Esophagus muscularis mucosa (tissue), 4 donors: ENCODE measurements around the gene CAMK1D. TPM values are rescaled to one million over a fixed set of nuclear protein-coding genes. Genes with fewer than 3 reads are reported as not detected.

Experiments
- DNase-seq: peaks from one replicate; pipeline ENCODE4 v3.0.0-alpha.2; 2017; ENCODE audit errors: extremely low spot score
- H3K27ac ChIP-seq, 4 donors: fragments of 200-600 bp; sonication (generic); replicated peaks in 1 of 4; 1 replicate in 3 of 4; 2 replicates in 1 of 4; pipeline ENCODE4 v1.5.1; 2016 to 2019; ENCODE audit warnings: mild to moderate bottlenecking in 1 of 4
- H3K27me3 ChIP-seq, 4 donors: fragments of 200-600 bp; sonication (generic); one replicate each; pipeline versions ENCODE4 v1.5.1 to v1.6.0; 2016 to 2019
- H3K36me3 ChIP-seq, 4 donors: fragments of 200-600 bp; sonication (generic); one replicate each; pipeline ENCODE4 v1.5.1; 2016 to 2019
- H3K4me1 ChIP-seq, 4 donors: fragments of 200-600 bp; sonication (generic); one replicate each; pipeline ENCODE4 v1.5.1; 2016 to 2019
- H3K4me3 ChIP-seq, 4 donors: fragments of 200-600 bp; sonication (generic); 1 replicate in 2 of 4; 2 replicates in 2 of 4; pipeline ENCODE4 v1.5.1; 2016 to 2019; ENCODE audit warnings: mild to moderate bottlenecking in 4 of 4, moderate library complexity in 1 of 4
- H3K9me3 ChIP-seq, 4 donors: fragments of 200-600 bp; sonication (generic); 1 replicate in 3 of 4; 2 replicates in 1 of 4; pipeline ENCODE4 v1.5.1; 2016 to 2019
- CTCF ChIP-seq, 3 experiments: fragments of 200-600 bp in 2 of 3; fragments of 450-650 bp in 1 of 3; sonication (generic) in 2 of 3; IDR thresholded peaks; one replicate each; pipeline ENCODE4 v1.5.1; 2017 to 2019; ENCODE audit warnings: antibody characterized with exemption in 3 of 3, mild to moderate bottlenecking in 2 of 3, moderate library complexity in 1 of 3
- EP300 ChIP-seq: sonication (generic); formaldehyde crosslinking; IDR thresholded peaks from one replicate; pipeline ENCODE4 v1.6.1; 2017; ENCODE audit warnings: antibody characterized with exemption
- POLR2A ChIP-seq: fragments of 450-650 bp; IDR thresholded peaks from one replicate; pipeline ENCODE4 v1.6.1; 2017; ENCODE audit warnings: antibody characterized with exemption, moderate library complexity, mild to moderate bottlenecking, low read depth
- POLR2AphosphoS5 ChIP-seq, 2 donors: sonication (generic); formaldehyde crosslinking; IDR thresholded peaks; one replicate each; pipeline ENCODE4 v1.6.1; 2017; ENCODE audit warnings: antibody characterized with exemption in 2 of 2
- WGBS: methylation state at CpG from one replicate; pipeline ENCODE4 v1.1.5; 2018; 5-methylcytosine and 5-hydroxymethylcytosine counted together
- intact Hi-C: fragments of 100-400 bp; cut with DNase I; formaldehyde crosslinking; loops from one replicate; pipeline ENCODE4 v1.15.1; 2023
- total RNA-seq, 4 donors: library from RNA; depleted of rRNA; stranded (reverse); fragments of >200 nt; gene quantifications; one replicate each; pipeline versions ENCODE4 v1.1.0 to v1.2.1, GENCODE V29; 2016

CAMK1D gene
- total RNA-seq, 4 donors from 2014 or later, result 8.4 to 15.4 (median 11.3) TPM

GRCh38 chr10:12564173-12564572 is 214.8 kb downstream of the CAMK1D start:
- Histone ChIP-seq H3K27ac (no peak overlapping the region), H3K9me3 (no peaks in the 10 kb centered on the region), H3K36me3 (no peaks in the 10 kb centered on the region), H3K4me1 (peaks cover 0 to 28% (median 12%) of the 10 kb centered on the region in 4 donors), H3K4me3 (no peak overlapping the region), H3K27me3 (no peaks in the 10 kb centered on the region)
- intact Hi-C loops, result no loop called here
- WGBS, result 53% methylated on average over 2 of the region's 2 CpGs
- DNase-seq, result no peak
- TF ChIP-seq EP300 (no peak), POLR2A (no peak), CTCF (IDR thresholded peaks at IDR 0.05) (no peak), POLR2AphosphoS5 (IDR thresholded peaks at IDR 0.05) (no peak)

- Histone ChIP-seq H3K27me3 (no peaks in the 10 kb centered on the region), H3K9me3 (no peaks in the 10 kb centered on the region), H3K4me1 (peaks cover 0 to 28% (median 12%) of the 10 kb centered on the region in 4 donors), H3K36me3 (no peaks in the 10 kb centered on the region), H3K27ac (peak overlapping the region in 2 of 4 donors; percentile 13 to 22), H3K4me3 (peak overlapping the region in 1 of 4 donors; percentile 14)
- TF ChIP-seq EP300 (no peak), CTCF (IDR thresholded peaks at IDR 0.05) (no peak), POLR2AphosphoS5 (IDR thresholded peaks at IDR 0.05) (no peak), POLR2A (no peak)
- WGBS, result 73% methylated on average over 20 of the region's 20 CpGs
- DNase-seq, result no peak
- intact Hi-C loops, result no loop called here
Observed at GRCh38 chr10:12566161-12567115, 217.1 kb downstream of the CAMK1D start.

GRCh38 chr10:12568391-12569009 is 219.2 kb downstream of the CAMK1D start:
- Histone ChIP-seq H3K36me3 (no peaks in the 10 kb centered on the region), H3K9me3 (no peaks in the 10 kb centered on the region), H3K4me3 (no peak overlapping the region), H3K27ac (no peak overlapping the region), H3K4me1 (peaks cover 0 to 28% (median 12%) of the 10 kb centered on the region in 4 donors), H3K27me3 (no peaks in the 10 kb centered on the region)
- intact Hi-C loops, result no loop called here
- DNase-seq, result no peak
- no peak for TF ChIP-seq POLR2AphosphoS5 (IDR thresholded peaks at IDR 0.05)
- no peak for TF ChIP-seq CTCF (IDR thresholded peaks at IDR 0.05)
- TF ChIP-seq EP300, result no peak
- no peak for TF ChIP-seq POLR2A
- 71% methylated on average over 7 of the region's 7 CpGs for WGBS

- DNase-seq, result no peak
- WGBS, result 84% methylated on average over 3 of the region's 3 CpGs
- H3K27me3 ChIP-seq, result no peaks in the 10 kb centered on the region
- no peaks in the 10 kb centered on the region for H3K36me3 ChIP-seq
- H3K4me1 ChIP-seq, result peaks cover 0 to 8% (median 4%) of the 10 kb centered on the region in 4 donors
- no peak overlapping the region for H3K4me3 ChIP-seq
- TF ChIP-seq EP300 (no peak), POLR2A (no peak), POLR2AphosphoS5 (IDR thresholded peaks at IDR 0.05) (no peak), CTCF (IDR thresholded peaks at IDR 0.05) (no peak)
- no peaks in the 10 kb centered on the region for H3K9me3 ChIP-seq
- intact Hi-C loops, result no loop called here
- H3K27ac ChIP-seq, result no peak overlapping the region
Observed at GRCh38 chr10:12572281-12572680, 222.9 kb downstream of the CAMK1D start.
